ENCODE results near the gene PRAMEF1.

DNA sequence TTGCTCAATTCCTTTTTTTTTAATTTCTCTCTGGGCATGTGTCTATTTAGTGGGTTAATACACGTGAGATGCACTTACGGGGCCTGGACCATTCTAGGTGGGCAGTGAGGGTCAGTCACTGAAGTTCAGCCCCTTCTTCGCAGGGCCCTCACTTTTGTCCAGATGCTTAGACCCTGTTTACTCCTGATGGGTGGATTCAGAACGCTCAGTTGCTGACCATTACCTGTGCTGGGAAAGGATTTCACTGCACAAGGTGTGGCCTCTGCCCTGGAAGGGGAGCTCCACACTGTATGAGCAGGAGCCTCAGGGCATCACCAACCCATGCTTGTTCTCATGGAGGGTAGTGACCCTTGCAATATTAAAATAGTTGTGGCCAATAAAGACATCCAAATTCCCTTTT, 13.1 kb upstream of the PRAMEF1 start:
- TF ChIP-seq, protein P1, sequence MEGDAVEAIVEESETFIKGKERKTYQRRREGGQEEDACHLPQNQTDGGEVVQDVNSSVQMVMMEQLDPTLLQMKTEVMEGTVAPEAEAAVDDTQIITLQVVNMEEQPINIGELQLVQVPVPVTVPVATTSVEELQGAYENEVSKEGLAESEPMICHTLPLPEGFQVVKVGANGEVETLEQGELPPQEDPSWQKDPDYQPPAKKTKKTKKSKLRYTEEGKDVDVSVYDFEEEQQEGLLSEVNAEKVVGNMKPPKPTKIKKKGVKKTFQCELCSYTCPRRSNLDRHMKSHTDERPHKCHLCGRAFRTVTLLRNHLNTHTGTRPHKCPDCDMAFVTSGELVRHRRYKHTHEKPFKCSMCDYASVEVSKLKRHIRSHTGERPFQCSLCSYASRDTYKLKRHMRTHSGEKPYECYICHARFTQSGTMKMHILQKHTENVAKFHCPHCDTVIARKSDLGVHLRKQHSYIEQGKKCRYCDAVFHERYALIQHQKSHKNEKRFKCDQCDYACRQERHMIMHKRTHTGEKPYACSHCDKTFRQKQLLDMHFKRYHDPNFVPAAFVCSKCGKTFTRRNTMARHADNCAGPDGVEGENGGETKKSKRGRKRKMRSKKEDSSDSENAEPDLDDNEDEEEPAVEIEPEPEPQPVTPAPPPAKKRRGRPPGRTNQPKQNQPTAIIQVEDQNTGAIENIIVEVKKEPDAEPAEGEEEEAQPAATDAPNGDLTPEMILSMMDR (IDR thresholded peaks at IDR 0.05; ENCODE audit: low read depth, low read length, poor library complexity, severe bottlenecking): no peak
- TF ChIP-seq EZH2phosphoT487 (IDR thresholded peaks at IDR 0.05; ENCODE audit: borderline replicate concordance, low read length): no peak
